ENCODE results near the gene CHRM2.

The CHRM2 gene

GRCh38 chr7:136894789-136895188 is 26.3 kb downstream of the CHRM2 start:
- no peak for DNase-seq (ENCODE audit: low read depth)

DNA sequence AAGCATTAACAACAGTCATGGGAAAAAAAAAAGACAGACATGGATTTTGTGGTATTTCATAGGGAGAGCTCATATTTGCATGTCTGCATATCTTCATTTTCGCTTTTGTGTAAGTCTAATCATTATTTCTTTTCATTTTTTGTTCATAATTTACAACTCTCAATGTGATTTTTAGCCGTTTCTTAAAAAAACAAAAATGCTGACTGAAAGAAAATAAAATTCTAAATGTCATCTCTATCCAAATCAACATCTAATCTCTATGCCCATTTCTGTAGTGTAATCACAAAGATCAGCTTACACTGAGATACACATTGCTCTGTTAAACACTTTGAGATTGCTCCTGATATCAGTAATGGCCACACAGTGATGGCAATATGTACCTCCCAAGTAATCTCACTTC is 29.2 kb downstream of the CHRM2 start:
- DNase-seq (ENCODE audit: low read depth), result no peak

DNA sequence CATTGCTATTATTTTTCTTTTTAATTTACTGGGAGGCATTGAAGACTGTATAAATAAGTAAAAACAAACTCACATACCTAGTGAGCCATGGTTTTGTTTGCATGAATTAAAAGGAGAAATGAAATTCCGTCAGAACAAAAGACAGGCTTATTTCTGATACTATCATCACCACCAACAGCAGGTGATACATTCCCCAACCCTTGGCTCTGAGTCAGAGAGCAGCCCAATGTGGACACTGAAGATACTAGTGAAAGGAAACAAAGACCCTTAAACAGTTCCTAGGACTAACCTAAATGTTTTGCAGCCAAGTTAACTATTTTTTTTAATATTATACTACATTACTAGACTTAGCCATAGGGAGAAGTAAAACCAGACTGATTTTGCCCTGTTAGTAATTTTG is 31.6 kb downstream of the CHRM2 start:
- DNase-seq (ENCODE audit: low read depth), result no peak

- DNase-seq (ENCODE audit: low read depth), result no peak
Measured at GRCh38 chr7:136910771-136911170, 42.3 kb downstream of the CHRM2 start.

- DNase-seq (ENCODE audit: low read depth), result peak; percentile 56
Measured at GRCh38 chr7:136911344-136911743, 42.9 kb downstream of the CHRM2 start.

DNA sequence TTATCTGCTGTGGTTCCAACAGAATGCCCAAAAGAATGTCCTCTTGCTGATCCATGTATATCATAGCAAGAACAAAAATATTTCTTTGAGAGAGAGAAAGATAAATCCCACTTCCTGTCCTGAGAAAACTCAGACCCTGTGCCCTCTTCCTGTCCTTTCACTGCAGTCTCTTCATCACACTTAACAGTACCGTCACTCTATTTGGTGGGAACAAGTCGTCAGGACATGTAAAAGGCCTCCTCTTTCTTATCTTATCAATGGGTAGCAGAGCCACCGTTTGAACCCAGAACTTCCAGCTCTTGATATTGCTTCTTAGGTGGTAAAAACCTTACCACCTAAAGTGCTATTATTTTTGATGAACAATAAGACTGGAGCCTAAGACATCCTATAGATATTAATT is 43.9 kb downstream of the CHRM2 start:
- no peak for DNase-seq (ENCODE audit: low read depth)

DNA sequence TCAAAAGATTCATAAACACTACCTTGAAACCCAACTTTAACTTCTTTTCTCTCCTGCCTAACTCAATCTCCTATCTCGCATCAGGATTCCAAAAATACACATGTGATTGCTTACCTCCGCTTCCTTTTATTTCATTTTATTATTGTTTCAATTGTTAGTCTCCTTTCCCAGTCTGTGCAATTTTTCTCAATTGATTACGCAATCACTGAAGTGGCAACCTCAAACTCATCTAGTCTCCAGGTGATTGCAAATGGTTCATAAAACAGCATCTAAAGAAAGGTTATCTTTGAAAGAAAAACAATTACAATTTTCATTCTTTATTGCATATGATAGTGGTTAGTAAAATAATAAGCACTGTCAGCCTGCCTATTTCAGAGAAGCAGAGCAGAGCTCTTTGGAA is 45.6 kb downstream of the CHRM2 start:
- no peak for DNase-seq (ENCODE audit: low read depth)

- DNase-seq (ENCODE audit: low read depth), result no peak
Measured at GRCh38 chr7:136919820-136920219, 51.4 kb downstream of the CHRM2 start.

DNA sequence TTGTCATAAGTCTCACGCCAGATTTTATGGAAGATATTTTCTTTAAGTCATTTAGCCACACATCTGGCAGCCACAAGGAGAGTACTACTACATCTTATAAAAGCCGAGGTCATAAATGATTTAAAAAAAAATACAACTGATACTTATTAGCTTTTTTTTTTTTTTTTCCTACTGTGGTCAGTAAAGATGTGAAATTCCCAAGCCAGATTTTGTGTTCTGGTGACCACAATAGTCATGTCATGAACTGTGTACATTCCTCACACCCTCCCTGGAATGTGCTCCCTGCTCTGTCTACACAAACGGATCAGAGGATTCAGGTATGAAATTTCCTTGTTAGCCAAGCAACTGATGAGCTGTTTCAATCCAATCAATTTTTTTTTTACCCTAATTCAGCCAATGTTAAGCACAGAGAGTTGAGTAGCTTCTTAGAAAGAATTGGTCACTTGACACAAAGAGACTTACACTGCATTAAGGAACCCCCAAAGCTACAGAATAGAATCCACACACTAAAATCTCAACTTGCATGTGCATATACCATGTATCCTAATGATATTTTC is 54.7 kb downstream of the CHRM2 start:
- peak; percentile 87 for DNase-seq (ENCODE audit: low read depth)

GRCh38 chr7:136925044-136925443 is 56.6 kb downstream of the CHRM2 start:
- peak; percentile 72 for DNase-seq (ENCODE audit: low read depth)

DNA sequence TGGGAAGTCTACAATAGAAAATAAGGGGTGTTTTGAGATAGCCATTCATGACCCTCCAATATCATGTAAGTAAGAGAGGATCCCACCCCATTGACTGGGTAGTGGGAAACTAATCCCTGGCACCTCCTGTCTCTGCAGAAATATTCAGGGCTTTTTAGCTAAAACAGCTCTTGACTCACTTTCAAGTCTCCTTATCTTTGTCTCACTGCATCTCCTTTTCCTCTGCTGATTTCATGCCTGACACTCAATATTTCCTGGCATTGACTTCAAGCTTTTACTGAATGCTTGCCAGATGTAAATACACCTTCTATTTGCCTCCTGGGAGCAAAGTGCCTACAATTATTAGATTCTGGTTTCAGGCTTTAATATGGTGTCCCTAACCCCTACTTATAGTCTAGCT is 57.1 kb downstream of the CHRM2 start:
- peak; percentile 9 for DNase-seq (ENCODE audit: low read depth)

- no peak for DNase-seq (ENCODE audit: low read depth)
Measured at GRCh38 chr7:136931169-136931867, 62.9 kb downstream of the CHRM2 start.

DNA sequence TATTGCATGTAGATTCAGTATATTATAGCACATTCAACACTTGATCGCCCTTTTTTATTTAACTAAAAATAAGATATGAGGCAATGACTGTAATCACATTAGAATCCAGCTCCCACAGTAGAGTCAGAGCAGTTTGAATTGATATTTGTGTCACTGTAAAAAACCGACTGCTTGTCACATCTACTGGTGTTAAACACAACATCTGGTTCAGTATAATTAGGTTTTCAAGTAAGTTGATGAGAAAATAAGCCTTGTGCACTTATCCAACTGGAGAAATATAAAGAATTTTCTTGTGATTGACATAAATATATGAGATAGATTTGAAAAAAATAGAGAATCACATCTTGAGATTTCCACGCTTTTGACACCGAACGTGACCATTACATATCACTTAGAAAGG is 69.0 kb downstream of the CHRM2 start:
- no peak for DNase-seq (ENCODE audit: low read depth)

GRCh38 chr7:136938476-136938875 is 70.0 kb downstream of the CHRM2 start:
- DNase-seq (ENCODE audit: low read depth), result no peak

DNA sequence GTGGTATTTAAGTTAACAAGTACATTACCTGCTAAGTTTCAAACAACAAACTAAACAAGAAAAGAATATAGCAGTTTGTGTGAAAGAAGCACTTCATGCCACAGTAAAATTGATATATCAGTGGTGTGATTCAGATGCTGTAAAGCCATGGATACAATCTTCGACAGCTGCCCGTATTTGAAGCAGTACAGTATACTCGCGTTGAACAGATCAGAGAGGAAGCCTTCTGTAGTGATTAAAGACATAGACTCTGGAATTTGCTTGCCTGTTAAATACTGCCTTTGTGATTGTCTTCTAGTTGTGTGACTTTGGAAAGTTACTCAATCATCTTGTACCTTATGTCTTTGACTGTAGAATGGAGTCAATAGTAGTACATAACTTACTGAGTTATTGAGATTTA is 71.7 kb downstream of the CHRM2 start:
- DNase-seq (ENCODE audit: low read depth), result no peak

DNA sequence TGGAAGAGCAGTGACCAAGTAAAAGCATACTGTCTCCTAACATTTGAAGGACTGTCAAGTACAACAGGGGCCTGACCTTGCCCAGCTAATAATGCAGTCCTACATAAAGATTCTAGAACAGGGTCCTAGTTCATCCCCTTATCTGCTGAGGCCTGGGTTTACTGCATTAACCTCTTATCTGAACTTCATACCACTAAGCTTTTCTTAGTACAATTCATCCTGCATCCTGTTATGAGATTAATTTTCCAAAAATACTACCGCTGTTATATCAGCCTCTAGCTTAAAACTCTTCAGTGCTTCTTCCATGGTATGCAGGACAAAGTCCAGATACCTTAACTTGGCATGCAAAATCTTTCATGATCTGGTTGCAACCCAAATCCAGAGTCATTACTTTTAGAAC is 72.5 kb downstream of the CHRM2 start:
- DNase-seq (ENCODE audit: low read depth), result no peak

- no peak for DNase-seq (ENCODE audit: low read depth)
Measured at GRCh38 chr7:136941816-136942215, 73.4 kb downstream of the CHRM2 start.

- no peak for DNase-seq (ENCODE audit: low read depth)
Measured at GRCh38 chr7:136942401-136942800, 73.9 kb downstream of the CHRM2 start.

DNA sequence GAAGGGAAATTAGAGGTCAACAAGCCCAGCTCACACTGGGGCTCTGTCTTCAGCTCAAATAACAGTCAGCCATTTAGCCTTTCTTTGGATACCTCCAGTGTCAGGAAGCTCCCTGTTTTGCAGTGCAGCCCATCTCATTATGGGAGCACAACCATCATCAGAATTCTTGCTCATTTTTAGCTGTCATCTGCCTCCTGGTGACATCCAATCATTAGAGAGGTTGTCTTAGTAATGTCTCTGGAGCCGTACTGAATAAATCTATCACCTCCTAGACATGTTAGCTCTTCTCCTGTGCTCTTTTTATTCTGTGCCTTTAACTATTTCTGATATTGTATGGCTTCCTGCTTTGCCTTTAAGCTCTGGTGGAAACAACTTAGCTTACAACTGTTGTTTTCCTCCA is 74.5 kb downstream of the CHRM2 start:
- DNase-seq (ENCODE audit: low read depth), result no peak

- peak; percentile 57 for DNase-seq (ENCODE audit: low read depth)
Measured at GRCh38 chr7:136947347-136947746, 78.9 kb downstream of the CHRM2 start.

GRCh38 chr7:136950331-136950730 is 81.9 kb downstream of the CHRM2 start:
- DNase-seq (ENCODE audit: low read depth), result peak; percentile 38

DNA sequence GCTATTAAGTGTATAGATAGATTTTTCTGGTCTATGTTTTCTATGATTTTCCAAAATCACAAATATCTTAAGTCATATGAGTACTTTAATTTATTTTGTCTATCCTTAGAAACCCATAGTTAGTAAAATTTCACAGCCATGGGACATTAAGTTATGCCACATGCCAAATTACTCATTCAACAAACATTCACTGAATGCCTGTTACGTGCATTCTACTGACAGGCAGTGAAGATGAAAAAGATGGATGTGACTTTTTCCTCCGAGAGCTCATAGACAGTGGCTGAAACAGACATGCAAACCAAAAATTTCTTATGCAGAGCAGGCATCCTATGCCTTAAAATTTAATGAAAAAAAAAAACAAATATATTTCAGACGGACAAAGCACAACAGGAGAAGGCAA is 84.9 kb downstream of the CHRM2 start:
- DNase-seq (ENCODE audit: low read depth), result peak; percentile 84

GRCh38 chr7:136956232-136956631 is 87.8 kb downstream of the CHRM2 start:
- DNase-seq (ENCODE audit: low read depth), result peak; percentile 89

DNA sequence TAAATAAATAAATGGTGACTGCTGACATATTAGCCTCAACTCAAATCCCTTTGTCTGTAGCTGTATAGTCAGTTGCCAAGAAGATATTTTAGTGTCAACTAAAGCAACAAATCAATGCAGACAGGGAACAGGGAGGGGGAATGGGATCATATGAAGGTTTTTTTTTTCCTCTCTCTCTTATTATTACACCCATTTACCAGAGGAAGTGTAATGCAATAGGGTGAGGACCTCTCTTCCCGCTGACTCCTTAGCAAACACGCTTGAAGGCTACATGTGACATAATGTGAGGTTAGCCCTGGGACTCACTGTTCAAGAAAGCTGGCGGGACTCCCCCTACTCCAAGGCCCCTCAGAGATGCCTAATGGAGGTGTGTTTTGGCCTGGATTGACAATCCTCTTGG is 88.2 kb downstream of the CHRM2 start:
- no peak for DNase-seq (ENCODE audit: low read depth)

All from EH (cell line).